GM23338 (cell line): ENCODE data around the gene LAMB3. TPM values are rescaled to one million over a fixed set of nuclear protein-coding genes. Genes with fewer than 3 reads are reported as not detected.

Source experiments
- ATAC-seq: fragments of 200-7000 bp; cut with Tn5 transposase; 3 replicates; pipeline ENCODE4 v1.9.1; 2020
- DNase-seq: peaks from one replicate; pipeline ENCODE4 v3.0.0-alpha.2; 2015; ENCODE audit warnings: low spot score
- H2AFZ ChIP-seq: fragments of 200-600 bp; sonication (generic); 2 replicates; pipeline ENCODE4 v1.8.0; 2016; ENCODE audit warnings: antibody characterized with exemption, mild to moderate bottlenecking, moderate library complexity
- H3F3A ChIP-seq: fragments of 200-600 bp; sonication (generic); replicated peaks from 2 replicates; pipeline ENCODE4 v1.8.0; 2017; ENCODE audit warnings: antibody characterized with exemption, mixed run types, low read depth
- H3K27ac ChIP-seq: fragments of 200-600 bp; sonication (generic); 2 replicates; pipeline ENCODE4 v1.6.1; 2016; ENCODE audit warnings: low read depth
- H3K27me3 ChIP-seq: fragments of 200-600 bp; sonication (generic); 2 replicates; pipeline ENCODE4 v1.8.0; 2016; ENCODE audit warnings: mild to moderate bottlenecking, mixed run types, moderate library complexity; ENCODE audit not compliant: insufficient read depth
- H3K36me3 ChIP-seq: fragments of 200-600 bp; sonication (generic); 2 replicates; pipeline ENCODE4 v1.8.0; 2016; ENCODE audit warnings: mild to moderate bottlenecking; ENCODE audit not compliant: insufficient read depth
- H3K4me1 ChIP-seq: fragments of 200-600 bp; sonication (generic); 2 replicates; pipeline ENCODE4 v1.8.0; 2016; ENCODE audit warnings: mild to moderate bottlenecking, moderate library complexity; ENCODE audit not compliant: insufficient read depth
- H3K4me2 ChIP-seq: fragments of 200-600 bp; sonication (generic); 2 replicates; pipeline ENCODE4 v1.7.1; 2017; ENCODE audit warnings: mixed run types
- H3K4me3 ChIP-seq: fragments of 200-600 bp; sonication (generic); 2 replicates; pipeline ENCODE4 v1.6.1; 2016; ENCODE audit warnings: mixed run types
- H3K79me2 ChIP-seq: fragments of 200-600 bp; sonication (generic); replicated peaks from 2 replicates; pipeline ENCODE4 v1.8.0; 2017; ENCODE audit warnings: mild to moderate bottlenecking; ENCODE audit not compliant: insufficient read depth
- H3K9me2 ChIP-seq: fragments of 200-600 bp; sonication (generic); 2 replicates; pipeline ENCODE4 v1.8.0; 2017; ENCODE audit not compliant: insufficient read depth
- H4K20me1 ChIP-seq: fragments of 200-600 bp; sonication (generic); replicated peaks from 2 replicates; pipeline ENCODE4 v1.8.0; 2017; ENCODE audit warnings: mild to moderate bottlenecking; ENCODE audit not compliant: insufficient read depth
- H3K27ac Mint-ChIP-seq: 2 replicates; pipeline ENCODE4 v1.8.0; 2020; ENCODE audit warnings: inconsistent platforms, mild to moderate bottlenecking, moderate library complexity, mixed read lengths
- H3K27me3 Mint-ChIP-seq: 3 replicates; pipeline ENCODE4 v1.8.0; 2022; ENCODE audit warnings: low read depth, mild to moderate bottlenecking, moderate library complexity, mixed read lengths, inconsistent platforms; ENCODE audit not compliant: insufficient read depth, poor library complexity
- H3K36me3 Mint-ChIP-seq: 3 replicates; pipeline ENCODE4 v1.8.0; 2021; ENCODE audit warnings: low read depth, mild to moderate bottlenecking, inconsistent platforms, moderate library complexity, mixed read lengths
- H3K4me1 Mint-ChIP-seq: 3 replicates; pipeline ENCODE4 v1.8.0; 2020; ENCODE audit warnings: mild to moderate bottlenecking, inconsistent platforms, mixed read lengths
- H3K4me3 Mint-ChIP-seq: 3 replicates; pipeline ENCODE4 v1.8.0; 2021; ENCODE audit warnings: moderate library complexity, mild to moderate bottlenecking, inconsistent platforms, mixed read lengths
- H3K9me3 Mint-ChIP-seq: 3 replicates; pipeline ENCODE4 v1.8.0; 2020; ENCODE audit warnings: moderate library complexity, mild to moderate bottlenecking, inconsistent platforms, mixed read lengths
- EZH2 ChIP-seq: fragments of 200-600 bp; sonication (generic); IDR thresholded peaks from one replicate; pipeline ENCODE4 v1.8.0; 2017; ENCODE audit warnings: antibody characterized with exemption, mild to moderate bottlenecking, low read depth; ENCODE audit not compliant: unreplicated experiment
- EZH2phosphoT487 ChIP-seq: fragments of 200-600 bp; sonication (generic); IDR thresholded peaks from one replicate; pipeline ENCODE4 v1.8.1; 2018; ENCODE audit warnings: antibody characterized with exemption; ENCODE audit not compliant: unreplicated experiment
- POLR2AphosphoS5 ChIP-seq: IDR thresholded peaks from 2 replicates; pipeline ENCODE4 v1.6.1; 2016; ENCODE audit warnings: antibody characterized with exemption, low read depth
- ZNF114 ChIP-seq: fragments of 250-450 bp; sonication (Bioruptor Pico); IDR thresholded peaks from 2 replicates; pipeline ENCODE4 v1.5.0; 2020; ENCODE audit warnings: mild to moderate bottlenecking, moderate library complexity
- ZNF331 ChIP-seq: fragments of 250-450 bp; sonication (Bioruptor Pico); IDR thresholded peaks from 2 replicates; pipeline ENCODE4 v1.5.0; 2020; ENCODE audit warnings: low read depth, mild to moderate bottlenecking, moderate library complexity
- polyA plus RNA-seq: library from polyadenylated mRNA; unstranded; fragments of >200 nt; fragmentation: Nextera tagmentation; extraction: Ambion mirVana; gene quantifications from 2 replicates; pipeline ENCODE4 v1.2.1, GENCODE V29; 2016
- total RNA-seq: library from RNA; depleted of rRNA; stranded (reverse); fragments of >200 nt; shearing (Covaris generic); gene quantifications from 2 replicates; pipeline ENCODE4 v1.2.3, GENCODE V29; 2014
- TF ChIP-seq, protein P1 (sequence below): fragments of 250-450 bp; sonication (Bioruptor Pico); IDR thresholded peaks from 2 replicates; pipeline ENCODE4 v1.5.0; 2020; ENCODE audit warnings: mild to moderate bottlenecking, moderate library complexity

LAMB3 gene
- total and polyA plus RNA-seq, 2 experiments from 2014 or later = 0.05 to 0.52 TPM

DNA sequence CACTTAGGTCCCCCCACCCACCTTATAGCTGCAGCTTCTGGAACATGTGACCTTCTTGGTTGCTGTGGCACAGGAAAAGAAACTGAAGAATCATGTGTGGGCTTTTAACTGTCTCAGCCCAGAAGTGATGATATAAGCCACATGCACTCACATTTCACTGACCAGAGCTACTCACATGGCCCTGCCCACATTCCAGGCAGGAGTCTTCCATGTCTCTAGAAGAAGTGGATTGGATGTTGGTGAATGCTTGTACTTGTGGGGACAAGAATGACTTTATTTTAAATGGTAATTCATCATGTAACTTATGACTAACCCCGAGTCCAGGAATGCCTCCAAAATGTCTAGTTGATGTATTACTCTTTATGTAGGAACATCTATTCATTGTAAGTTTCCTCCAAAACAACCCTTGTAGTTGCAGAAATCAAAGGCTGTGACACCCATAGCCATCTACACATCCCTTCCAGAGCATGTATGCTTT is 84.5 kb downstream of the LAMB3 start:
- ATAC-seq (no peak), DNase-seq (no peak)
- Histone ChIP-seq H3K27ac (no peak overlapping the region), H2AFZ (no peak overlapping the region), H3K9me2 (no peaks in the 10 kb centered on the region), H3K27me3 (no peaks in the 10 kb centered on the region), H3K79me2 (no peaks in the 10 kb centered on the region), H3K36me3 (no peaks in the 10 kb centered on the region), H3K4me3 (no peak overlapping the region), H3K4me2 (no peak overlapping the region), H4K20me1 (no peaks in the 10 kb centered on the region), H3K4me1 (no peaks in the 10 kb centered on the region), H3F3A (no peaks in the 10 kb centered on the region)
- Mint-ChIP-seq H3K4me1 (peaks cover 19% of the 10 kb centered on the region), H3K27ac (no peak overlapping the region), H3K27me3 (peaks cover 8% of the 10 kb centered on the region), H3K4me3 (no peak overlapping the region), H3K9me3 (no peaks in the 10 kb centered on the region; the same call in 2 of the 3 replicates), H3K36me3 (no peaks in the 10 kb centered on the region)
- TF ChIP-seq, protein P1, sequence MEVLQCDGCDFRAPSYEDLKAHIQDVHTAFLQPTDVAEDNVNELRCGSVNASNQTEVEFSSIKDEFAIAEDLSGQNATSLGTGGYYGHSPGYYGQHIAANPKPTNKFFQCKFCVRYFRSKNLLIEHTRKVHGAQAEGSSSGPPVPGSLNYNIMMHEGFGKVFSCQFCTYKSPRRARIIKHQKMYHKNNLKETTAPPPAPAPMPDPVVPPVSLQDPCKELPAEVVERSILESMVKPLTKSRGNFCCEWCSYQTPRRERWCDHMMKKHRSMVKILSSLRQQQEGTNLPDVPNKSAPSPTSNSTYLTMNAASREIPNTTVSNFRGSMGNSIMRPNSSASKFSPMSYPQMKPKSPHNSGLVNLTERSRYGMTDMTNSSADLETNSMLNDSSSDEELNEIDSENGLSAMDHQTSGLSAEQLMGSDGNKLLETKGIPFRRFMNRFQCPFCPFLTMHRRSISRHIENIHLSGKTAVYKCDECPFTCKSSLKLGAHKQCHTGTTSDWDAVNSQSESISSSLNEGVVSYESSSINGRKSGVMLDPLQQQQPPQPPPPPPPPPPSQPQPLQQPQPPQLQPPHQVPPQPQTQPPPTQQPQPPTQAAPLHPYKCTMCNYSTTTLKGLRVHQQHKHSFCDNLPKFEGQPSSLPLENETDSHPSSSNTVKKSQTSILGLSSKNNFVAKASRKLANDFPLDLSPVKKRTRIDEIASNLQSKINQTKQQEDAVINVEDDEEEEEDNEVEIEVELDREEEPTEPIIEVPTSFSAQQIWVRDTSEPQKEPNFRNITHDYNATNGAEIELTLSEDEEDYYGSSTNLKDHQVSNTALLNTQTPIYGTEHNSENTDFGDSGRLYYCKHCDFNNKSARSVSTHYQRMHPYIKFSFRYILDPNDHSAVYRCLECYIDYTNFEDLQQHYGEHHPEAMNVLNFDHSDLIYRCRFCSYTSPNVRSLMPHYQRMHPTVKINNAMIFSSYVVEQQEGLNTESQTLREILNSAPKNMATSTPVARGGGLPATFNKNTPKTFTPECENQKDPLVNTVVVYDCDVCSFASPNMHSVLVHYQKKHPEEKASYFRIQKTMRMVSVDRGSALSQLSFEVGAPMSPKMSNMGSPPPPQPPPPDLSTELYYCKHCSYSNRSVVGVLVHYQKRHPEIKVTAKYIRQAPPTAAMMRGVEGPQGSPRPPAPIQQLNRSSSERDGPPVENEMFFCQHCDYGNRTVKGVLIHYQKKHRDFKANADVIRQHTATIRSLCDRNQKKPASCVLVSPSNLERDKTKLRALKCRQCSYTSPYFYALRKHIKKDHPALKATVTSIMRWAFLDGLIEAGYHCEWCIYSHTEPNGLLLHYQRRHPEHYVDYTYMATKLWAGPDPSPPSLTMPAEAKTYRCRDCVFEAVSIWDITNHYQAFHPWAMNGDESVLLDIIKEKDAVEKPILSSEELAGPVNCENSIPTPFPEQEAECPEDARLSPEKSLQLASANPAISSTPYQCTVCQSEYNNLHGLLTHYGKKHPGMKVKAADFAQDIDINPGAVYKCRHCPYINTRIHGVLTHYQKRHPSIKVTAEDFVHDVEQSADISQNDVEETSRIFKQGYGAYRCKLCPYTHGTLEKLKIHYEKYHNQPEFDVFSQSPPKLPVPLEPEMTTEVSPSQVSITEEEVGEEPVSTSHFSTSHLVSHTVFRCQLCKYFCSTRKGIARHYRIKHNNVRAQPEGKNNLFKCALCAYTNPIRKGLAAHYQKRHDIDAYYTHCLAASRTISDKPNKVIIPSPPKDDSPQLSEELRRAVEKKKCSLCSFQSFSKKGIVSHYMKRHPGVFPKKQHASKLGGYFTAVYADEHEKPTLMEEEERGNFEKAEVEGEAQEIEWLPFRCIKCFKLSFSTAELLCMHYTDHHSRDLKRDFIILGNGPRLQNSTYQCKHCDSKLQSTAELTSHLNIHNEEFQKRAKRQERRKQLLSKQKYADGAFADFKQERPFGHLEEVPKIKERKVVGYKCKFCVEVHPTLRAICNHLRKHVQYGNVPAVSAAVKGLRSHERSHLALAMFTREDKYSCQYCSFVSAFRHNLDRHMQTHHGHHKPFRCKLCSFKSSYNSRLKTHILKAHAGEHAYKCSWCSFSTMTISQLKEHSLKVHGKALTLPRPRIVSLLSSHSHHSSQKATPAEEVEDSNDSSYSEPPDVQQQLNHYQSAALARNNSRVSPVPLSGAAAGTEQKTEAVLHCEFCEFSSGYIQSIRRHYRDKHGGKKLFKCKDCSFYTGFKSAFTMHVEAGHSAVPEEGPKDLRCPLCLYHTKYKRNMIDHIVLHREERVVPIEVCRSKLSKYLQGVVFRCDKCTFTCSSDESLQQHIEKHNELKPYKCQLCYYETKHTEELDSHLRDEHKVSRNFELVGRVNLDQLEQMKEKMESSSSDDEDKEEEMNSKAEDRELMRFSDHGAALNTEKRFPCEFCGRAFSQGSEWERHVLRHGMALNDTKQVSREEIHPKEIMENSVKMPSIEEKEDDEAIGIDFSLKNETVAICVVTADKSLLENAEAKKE (CRISPR knock-in tag) = no peak
- TF ChIP-seq EZH2phosphoT487 = no peak
- TF ChIP-seq ZNF331 (CRISPR knock-in tag) = no peak
- TF ChIP-seq EZH2 = no peak
- TF ChIP-seq POLR2AphosphoS5 = no peak
- no peak for TF ChIP-seq ZNF114
